Fibroblast of peridontal ligament (primary cell): ENCODE measurements around the gene ABLIM2.

Source experiments
- DNase-seq: peaks from one replicate; pipeline ENCODE4 v3.0.0-alpha.2; 2010; ENCODE audit errors: extremely low read depth

The ABLIM2 gene

GRCh38 chr4:7981738-7982394 lies 176.7 kb downstream of the ABLIM2 start:
- DNase-seq: no peak

DNA sequence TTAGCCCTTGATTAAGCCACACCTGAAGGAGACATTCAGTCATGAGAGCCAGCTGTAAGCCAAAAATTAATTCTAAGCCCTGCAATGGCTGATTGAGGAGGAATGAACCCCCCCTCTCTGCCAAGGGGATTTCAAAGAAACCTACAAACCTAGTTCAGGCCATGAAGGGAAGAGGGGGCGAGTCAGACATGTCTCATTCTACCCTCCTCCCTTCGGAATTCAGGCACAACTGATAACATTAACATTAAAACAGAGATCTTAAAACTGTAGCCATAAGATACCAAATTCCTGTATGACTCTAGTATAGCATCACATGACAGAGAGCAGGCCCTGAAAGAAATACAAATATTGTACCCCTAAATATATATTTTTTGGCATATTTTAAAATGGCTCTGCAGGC lies 178.6 kb downstream of the ABLIM2 start:
- DNase-seq: no peak

GRCh38 chr4:7979652-7979968 lies 179.0 kb downstream of the ABLIM2 start:
- DNase-seq: no peak

- DNase-seq: no peak
These were observed 179.5 kb downstream of the ABLIM2 start for GRCh38 chr4:7978907-7979651.

- DNase-seq: no peak
These were observed 180.1 kb downstream of the ABLIM2 start for GRCh38 chr4:7978489-7978888.

- DNase-seq: no peak
These were observed 182.0 kb downstream of the ABLIM2 start for GRCh38 chr4:7976634-7977033.

- no peak for DNase-seq
These were observed 182.6 kb downstream of the ABLIM2 start for GRCh38 chr4:7976025-7976424.

DNA sequence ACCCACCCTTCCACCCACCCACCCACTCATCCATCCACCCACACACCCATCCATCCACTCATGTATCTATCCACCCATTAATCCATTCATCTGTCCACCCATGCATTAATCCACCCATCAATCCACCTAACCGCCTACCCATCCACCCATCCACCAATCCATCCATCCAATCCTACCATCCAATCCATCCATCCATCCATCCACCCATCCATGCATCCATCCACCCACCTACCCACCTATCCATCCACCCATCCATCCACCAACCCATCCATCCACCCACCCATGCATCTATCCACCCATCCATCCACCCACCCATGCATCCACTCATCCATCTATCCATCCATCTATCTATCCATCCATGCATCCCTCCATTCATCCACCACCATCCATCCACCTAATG lies 184.2 kb downstream of the ABLIM2 start:
- DNase-seq: no peak

DNA sequence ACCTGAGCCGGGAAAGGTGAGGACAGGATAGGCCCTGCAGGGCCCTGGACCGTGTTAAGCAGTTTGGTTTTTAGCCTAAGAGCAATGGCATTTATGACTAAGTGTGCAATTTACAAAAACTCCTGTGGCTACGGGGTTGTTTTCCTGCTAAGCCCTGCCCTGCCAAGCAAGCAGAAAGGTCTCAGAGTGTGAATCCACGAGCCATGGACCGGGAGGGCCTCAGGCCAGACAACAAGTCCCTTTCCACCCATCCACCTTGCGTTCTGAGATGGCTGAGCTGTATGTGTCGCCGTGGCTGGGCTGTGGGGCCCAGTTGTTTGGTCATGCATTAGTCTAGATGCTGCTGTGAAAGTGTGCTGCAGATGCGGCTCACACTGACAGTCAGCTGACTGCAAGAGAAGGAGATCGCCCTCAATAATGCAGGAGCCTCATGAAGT lies 185.1 kb downstream of the ABLIM2 start:
- DNase-seq: peak; percentile 68

GRCh38 chr4:7971881-7972500 lies 186.6 kb downstream of the ABLIM2 start:
- no peak for DNase-seq

DNA sequence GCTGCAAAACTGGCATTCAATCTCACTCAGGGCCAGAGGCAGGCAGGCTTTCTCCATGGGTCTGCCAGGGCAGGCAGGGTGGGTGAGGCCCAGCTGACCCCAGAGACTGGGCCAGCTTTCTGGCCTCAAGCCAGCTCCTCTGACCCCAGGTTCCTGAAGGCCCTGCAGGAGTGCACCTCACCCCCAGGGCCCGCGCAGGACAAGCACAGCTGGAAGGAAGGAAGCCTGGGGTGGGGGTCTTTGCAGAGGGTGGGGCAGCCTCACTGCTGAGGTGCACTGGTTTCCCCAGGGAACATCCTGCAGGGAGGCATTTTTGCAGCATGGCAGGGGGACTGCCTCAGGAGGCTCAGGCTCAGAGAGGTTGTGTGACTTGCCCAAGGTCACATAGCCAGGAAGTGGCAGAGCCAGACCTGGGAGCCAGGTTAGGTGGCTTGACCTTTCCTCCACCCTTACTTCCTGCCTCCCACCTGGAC lies 187.4 kb downstream of the ABLIM2 start:
- no peak for DNase-seq

DNA sequence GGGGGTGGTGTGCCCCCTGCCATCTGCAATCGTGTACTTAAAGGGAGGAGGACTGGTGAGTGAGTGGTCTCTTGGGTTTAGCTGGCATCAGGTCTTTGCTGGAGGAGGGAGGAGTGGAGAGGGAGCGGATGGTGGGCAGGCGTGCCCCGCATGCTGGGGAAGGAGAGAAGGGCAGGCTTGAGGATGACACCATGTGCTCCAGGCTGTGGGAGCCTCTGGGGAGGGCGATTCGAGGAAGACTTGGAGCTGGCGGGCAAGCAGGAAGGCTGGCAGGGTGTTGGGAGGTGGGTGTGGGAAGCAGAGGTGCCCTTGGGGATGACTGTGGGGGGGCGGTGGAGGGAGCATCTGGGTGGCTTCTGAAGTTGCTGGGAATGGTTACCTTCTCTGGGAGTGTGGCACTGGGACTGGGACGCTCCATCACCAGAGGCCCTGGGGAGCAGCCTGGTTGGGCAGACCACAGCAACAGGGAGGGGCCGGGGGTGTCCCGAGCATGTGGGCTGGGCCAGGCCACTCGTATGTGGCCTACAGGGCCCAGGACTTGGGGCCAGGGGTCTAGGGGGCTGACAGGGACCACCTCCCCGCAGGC lies 188.2 kb downstream of the ABLIM2 start:
- no peak for DNase-seq

- no peak for DNase-seq
These were observed 190.2 kb downstream of the ABLIM2 start for GRCh38 chr4:7968262-7968896.

GRCh38 chr4:7967501-7968261 lies 190.9 kb downstream of the ABLIM2 start:
- DNase-seq: no peak

GRCh38 chr4:7967063-7967440 lies 191.6 kb downstream of the ABLIM2 start:
- DNase-seq: no peak

- DNase-seq: no peak
These were observed 192.1 kb downstream of the ABLIM2 start for GRCh38 chr4:7966281-7967062.

DNA sequence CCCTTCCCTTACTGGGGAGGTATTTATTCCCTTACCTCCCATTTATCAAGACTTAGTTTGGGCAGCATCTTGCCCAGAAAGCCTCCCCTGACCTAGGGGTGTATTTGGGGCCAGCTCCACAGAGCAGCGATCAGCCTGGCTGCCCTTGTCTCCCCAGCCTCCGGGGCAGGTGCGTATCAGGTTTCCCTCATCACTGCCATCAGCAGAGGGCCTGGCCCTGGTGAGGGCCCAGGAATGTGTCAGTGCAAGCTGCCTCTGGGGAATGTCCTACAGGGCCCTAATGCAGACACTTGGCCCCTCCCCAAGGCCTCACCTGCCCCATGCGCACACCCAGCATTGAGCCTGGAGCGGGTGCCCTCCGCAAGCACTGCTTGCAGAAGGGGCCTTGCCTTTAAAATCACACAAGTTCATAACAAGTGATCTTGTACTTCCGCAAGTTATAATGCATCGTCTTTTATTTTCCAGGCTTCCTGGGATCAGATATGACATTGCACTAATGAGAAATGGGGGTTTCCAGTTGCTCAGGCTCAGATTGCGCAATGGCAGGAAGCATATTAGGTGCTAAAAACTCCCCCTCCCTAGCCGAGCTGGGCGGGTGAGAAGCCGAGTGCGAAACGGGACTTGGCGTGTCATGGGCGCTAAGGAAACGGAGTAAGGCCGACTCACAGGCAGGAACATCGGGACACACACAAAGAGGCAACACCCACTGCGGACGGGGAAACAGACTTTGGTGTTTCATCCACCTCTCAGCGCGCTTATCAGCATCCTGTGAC lies 193.5 kb downstream of the ABLIM2 start:
- DNase-seq: no peak

DNA sequence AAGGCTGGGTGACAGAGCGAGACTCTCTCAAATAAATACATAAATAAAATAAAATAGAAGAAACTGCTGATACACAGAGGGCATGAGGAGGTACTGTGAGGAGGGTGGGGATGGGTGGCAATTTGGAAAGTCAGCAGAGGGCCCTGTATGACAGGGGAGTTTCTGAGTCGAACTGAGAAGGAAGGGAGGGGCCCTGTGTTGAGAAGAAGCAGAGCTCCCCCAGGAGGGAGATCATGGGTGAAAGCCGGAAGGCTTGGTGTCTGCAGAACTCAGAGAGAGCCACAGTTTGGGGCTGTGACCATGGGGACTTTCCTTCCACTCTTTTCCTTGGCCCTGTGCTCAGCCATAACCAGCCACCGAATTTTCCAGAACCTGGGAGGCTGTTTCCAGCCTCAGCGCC lies 194.2 kb downstream of the ABLIM2 start:
- no peak for DNase-seq

DNA sequence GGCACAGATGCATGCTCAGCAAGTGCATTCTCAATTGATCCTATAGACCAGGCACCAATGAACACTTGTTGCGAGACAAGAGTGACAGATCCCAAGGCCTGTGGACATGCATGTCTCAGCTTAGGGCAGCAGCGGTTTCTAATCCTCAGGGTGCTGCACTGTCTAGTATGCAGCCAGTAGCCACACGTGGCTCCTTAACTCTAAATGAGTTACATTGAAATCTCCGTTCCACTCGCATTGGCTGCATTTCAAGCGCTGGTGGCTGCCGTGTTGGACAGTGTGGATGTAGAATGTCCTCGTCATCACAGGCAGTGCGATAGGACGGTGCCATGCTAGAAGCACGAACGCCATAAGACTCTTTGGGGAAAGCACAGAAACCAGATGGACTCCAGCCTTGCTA lies 194.9 kb downstream of the ABLIM2 start:
- no peak for DNase-seq
